Natural killer cell (primary cell): ENCODE measurements around the gene WDFY4. TPM values are rescaled to one million over a fixed set of nuclear protein-coding genes. Genes with fewer than 3 reads are reported as not detected.

Experiments used
- ATAC-seq, 3 donors: fragments of 150-1000 bp in 2 of 3; fragments of 200-7000 bp in 1 of 3; cut with Tn5 transposase; 1 replicate in 1 of 3; 2 replicates in 2 of 3; pipeline ENCODE4 v1.10.0; 2021; ENCODE audit warnings: mild to moderate bottlenecking in 2 of 3, moderate library complexity in 2 of 3
- DNase-seq, 2 donors: peaks; one replicate each; pipeline versions ENCODE4 v3.0.0 to v3.0.0-alpha.2; 2013 to 2021; ENCODE audit warnings: mixed read lengths in 1 of 2
- H3K27ac ChIP-seq: one replicate; pipeline ENCODE4 v1.5.1; 2013; ENCODE audit warnings: mild to moderate bottlenecking, low read length
- H3K27me3 ChIP-seq: one replicate; pipeline ENCODE4 v1.6.1; 2013; ENCODE audit warnings: low read length; ENCODE audit not compliant: control insufficient read depth, insufficient read depth
- H3K36me3 ChIP-seq: one replicate; pipeline ENCODE4 v1.6.1; 2013; ENCODE audit warnings: low read length; ENCODE audit not compliant: control insufficient read depth, insufficient read depth
- H3K4me1 ChIP-seq: one replicate; pipeline ENCODE4 v1.6.1; 2013; ENCODE audit warnings: low read length; ENCODE audit not compliant: control insufficient read depth, insufficient read depth
- H3K4me3 ChIP-seq: one replicate; pipeline ENCODE4 v1.5.1; 2013; ENCODE audit warnings: low read length
- H3K9me3 ChIP-seq: one replicate; pipeline ENCODE4 v1.6.1; 2013; ENCODE audit warnings: low read length; ENCODE audit not compliant: control insufficient read depth, insufficient read depth
- H3K27ac Mint-ChIP-seq, 2 donors: one replicate each; pipeline ENCODE4 v1.8.0; 2022; ENCODE audit warnings: mild to moderate bottlenecking in 2 of 2, mixed read lengths in 2 of 2, moderate library complexity in 1 of 2
- H3K27me3 Mint-ChIP-seq, 2 donors: one replicate each; pipeline ENCODE4 v1.8.0; 2022; ENCODE audit warnings: low read depth in 2 of 2, mixed read lengths in 2 of 2
- H3K36me3 Mint-ChIP-seq: one replicate; pipeline ENCODE4 v1.8.0; 2022; ENCODE audit warnings: mixed read lengths
- H3K4me1 Mint-ChIP-seq, 2 donors: one replicate each; pipeline ENCODE4 v1.8.0; 2022; ENCODE audit warnings: mixed read lengths in 2 of 2
- H3K4me3 Mint-ChIP-seq: one replicate; pipeline ENCODE4 v1.8.0; 2022; ENCODE audit warnings: mild to moderate bottlenecking, moderate library complexity, mixed read lengths
- H3K9me3 Mint-ChIP-seq, 2 donors: one replicate each; pipeline ENCODE4 v1.8.0; 2022; ENCODE audit warnings: mixed read lengths in 2 of 2
- WGBS: methylation state at CpG from one replicate; pipeline ENCODE4 v1.1.7; 2013; ENCODE audit warnings: missing lambda C conversion rate; ENCODE audit not compliant: insufficient coverage; 5-methylcytosine and 5-hydroxymethylcytosine counted together
- intact Hi-C: fragments of 100-400 bp; cut with micrococcal nuclease; formaldehyde crosslinking; loops from one replicate; pipeline ENCODE4 v1.14.2; 2022
- total RNA-seq, 4 donors: library from RNA; stranded (reverse); fragments of 120-200 nt in 1 of 4; gene quantifications; one replicate each; pipeline versions ENCODE4 v1.2.3 to v1.2.4, GENCODE V29; 2013 to 2022
- TF ChIP-seq, protein P1 (sequence below): fragments of 200-600 bp; IDR thresholded peaks from one replicate; pipeline ENCODE4 v1.8.0; 2022; ENCODE audit warnings: antibody characterized with exemption

WDFY4 gene
- total RNA-seq, 3 donors from 2014 or later (not counting 1 experiment from before 2014, with no cell fraction given), result 1.7 to 8.4 (median 3.5) TPM

DNA sequence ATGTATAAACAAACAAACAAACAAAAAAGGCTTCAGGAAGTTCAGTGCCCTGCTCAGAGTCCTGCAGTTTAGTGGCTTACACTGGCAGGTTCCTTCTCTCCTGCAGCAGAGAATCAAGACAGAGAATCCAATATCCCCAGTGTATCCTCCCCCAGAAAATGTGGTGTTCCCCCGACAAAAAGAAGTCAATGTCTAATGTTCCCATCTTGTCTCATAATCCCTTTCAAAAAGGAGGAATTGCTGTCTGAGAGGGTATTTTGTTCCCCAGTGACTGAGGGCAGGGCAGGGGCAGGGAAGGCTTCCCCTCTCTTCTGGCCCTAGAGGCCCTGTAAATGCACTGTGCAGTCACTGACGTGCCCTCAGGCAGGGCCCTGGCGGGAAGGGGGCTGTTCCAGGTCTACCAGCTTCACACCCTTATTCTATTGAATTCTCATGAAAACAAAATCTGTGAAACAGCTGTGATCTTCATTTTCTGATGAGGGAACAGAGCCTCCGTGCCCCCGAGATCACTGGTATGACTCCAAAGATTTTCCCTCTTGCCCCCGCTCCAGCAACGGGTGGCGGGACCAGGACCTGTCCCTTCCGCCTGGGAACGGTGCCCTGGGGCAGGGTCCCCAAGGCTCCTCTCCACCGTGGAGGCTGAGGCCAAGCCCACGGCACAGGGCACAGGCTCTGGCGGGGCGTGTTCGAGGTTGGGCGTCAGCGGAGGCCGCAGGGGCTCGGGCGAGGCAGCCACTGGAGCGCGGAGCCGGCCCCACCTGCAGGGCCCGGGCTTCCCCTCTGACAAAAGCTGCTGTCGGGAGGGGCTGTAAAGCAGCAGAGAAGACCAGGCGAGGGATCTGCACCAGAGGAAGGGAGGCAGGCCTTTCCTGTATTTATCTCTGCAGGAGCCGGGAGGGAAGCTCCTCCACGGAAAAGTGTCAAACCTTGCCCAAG lies 13.4 kb upstream of the WDFY4 start:
- intact Hi-C loops, result no loop called here
- H3K27ac Mint-ChIP-seq, result no peak overlapping the region
- 66% methylated on average over 28 of the region's 28 CpGs for WGBS
- no peaks in the 10 kb centered on the region for H3K36me3 ChIP-seq
- H3K27ac ChIP-seq, result peak overlapping the region; percentile 98
- H3K4me1 Mint-ChIP-seq, result no peaks in the 10 kb centered on the region
- no peaks in the 10 kb centered on the region for H3K9me3 Mint-ChIP-seq
- H3K4me1 ChIP-seq, result peaks cover 11% of the 10 kb centered on the region
- no peaks in the 10 kb centered on the region for H3K9me3 ChIP-seq
- peak in 2 of 3 donors; percentile 21 to 43 for ATAC-seq
- H3K4me3 Mint-ChIP-seq, result no peak overlapping the region
- no peaks in the 10 kb centered on the region for H3K36me3 Mint-ChIP-seq
- H3K27me3 Mint-ChIP-seq, result no peaks in the 10 kb centered on the region
- H3K27me3 ChIP-seq, result no peaks in the 10 kb centered on the region
- no peak for DNase-seq
- TF ChIP-seq, protein P1, sequence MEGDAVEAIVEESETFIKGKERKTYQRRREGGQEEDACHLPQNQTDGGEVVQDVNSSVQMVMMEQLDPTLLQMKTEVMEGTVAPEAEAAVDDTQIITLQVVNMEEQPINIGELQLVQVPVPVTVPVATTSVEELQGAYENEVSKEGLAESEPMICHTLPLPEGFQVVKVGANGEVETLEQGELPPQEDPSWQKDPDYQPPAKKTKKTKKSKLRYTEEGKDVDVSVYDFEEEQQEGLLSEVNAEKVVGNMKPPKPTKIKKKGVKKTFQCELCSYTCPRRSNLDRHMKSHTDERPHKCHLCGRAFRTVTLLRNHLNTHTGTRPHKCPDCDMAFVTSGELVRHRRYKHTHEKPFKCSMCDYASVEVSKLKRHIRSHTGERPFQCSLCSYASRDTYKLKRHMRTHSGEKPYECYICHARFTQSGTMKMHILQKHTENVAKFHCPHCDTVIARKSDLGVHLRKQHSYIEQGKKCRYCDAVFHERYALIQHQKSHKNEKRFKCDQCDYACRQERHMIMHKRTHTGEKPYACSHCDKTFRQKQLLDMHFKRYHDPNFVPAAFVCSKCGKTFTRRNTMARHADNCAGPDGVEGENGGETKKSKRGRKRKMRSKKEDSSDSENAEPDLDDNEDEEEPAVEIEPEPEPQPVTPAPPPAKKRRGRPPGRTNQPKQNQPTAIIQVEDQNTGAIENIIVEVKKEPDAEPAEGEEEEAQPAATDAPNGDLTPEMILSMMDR, result no peak
- no peak overlapping the region for H3K4me3 ChIP-seq

DNA sequence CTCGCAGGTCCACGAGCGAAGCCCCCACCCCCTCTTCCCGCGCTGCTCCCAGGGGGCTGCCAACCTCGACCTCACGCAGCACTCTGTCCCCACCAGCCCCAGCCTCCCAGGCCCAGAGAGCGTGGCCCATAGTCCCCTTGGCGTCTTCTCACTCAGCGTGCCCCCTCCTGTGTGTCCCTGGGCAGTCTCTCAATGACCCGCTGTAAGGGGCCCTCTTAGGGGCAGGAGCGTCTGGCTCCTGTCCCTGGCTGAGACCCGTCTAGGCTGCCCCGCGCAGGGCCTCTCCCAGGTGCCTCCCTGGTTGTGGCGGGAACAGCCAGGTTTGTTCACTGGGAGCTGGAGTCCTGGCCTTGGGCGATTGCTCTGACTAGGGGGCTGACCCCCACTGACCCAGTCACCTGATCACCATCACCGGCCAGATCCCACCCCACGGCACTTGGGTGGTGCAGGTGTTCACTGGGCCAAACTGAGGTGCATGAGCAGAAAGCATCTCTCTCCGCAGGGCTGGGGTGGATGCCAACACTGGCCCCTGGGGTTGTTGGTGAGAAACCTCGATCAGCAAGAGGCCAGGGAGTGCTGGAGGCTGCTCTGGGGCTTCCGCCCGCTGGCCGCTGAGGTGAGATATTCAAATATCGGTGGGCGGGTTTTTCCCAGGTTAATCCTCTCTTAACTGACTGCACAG lies 12.6 kb upstream of the WDFY4 start:
- ATAC-seq (no peak), DNase-seq (no peak)
- no peak overlapping the region for H3K4me3 Mint-ChIP-seq
- TF ChIP-seq, protein P1, result no peak
- Histone ChIP-seq H3K9me3 (no peaks in the 10 kb centered on the region), H3K4me1 (peaks cover 11% of the 10 kb centered on the region), H3K27me3 (no peaks in the 10 kb centered on the region), H3K27ac (peak overlapping the region; percentile 98), H3K4me3 (no peak overlapping the region), H3K36me3 (no peaks in the 10 kb centered on the region)
- no peaks in the 10 kb centered on the region for H3K27me3 Mint-ChIP-seq
- intact Hi-C loops, result no loop called here
- no peak overlapping the region for H3K27ac Mint-ChIP-seq
- 74% methylated on average over 26 of the region's 26 CpGs for WGBS
- H3K36me3 Mint-ChIP-seq, result no peaks in the 10 kb centered on the region
- no peaks in the 10 kb centered on the region for H3K9me3 Mint-ChIP-seq
- H3K4me1 Mint-ChIP-seq, result no peaks in the 10 kb centered on the region

DNA sequence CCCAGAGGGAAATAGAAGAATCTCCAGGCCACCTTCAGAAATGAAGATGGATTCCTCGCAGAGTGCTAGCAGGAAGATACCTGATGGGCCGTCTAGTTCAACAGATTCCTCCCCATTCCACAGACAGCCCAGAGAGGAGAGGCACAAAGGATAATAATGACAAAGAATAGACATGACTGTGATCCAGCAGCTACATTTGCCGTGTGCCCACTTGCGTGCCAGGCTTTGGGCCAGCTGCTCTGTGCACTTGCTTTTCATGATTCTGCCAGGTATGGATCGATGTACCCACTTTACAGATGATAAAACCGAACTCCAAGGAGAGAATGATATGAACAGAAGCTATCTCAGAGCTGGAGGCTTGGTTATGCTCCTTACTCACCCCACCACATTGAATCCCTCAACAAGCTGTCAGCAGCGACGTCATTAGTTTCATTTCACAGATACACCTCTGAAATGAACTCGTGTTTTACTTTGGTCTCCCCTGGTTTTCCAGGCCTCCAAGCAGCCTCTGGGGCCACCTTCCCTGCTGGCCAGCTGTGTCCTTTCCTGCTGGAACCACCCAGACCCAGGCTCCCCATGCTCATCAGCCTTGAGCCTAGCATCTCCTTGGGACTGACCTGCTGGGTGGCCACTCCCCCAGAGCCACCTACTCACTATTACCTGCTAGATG lies 11.9 kb upstream of the WDFY4 start:
- no peaks in the 10 kb centered on the region for H3K27me3 Mint-ChIP-seq
- H3K4me1 Mint-ChIP-seq, result no peaks in the 10 kb centered on the region
- no peaks in the 10 kb centered on the region for H3K27me3 ChIP-seq
- WGBS, result 82% methylated on average over 9 of the region's 9 CpGs
- H3K9me3 ChIP-seq, result no peaks in the 10 kb centered on the region
- H3K9me3 Mint-ChIP-seq, result no peaks in the 10 kb centered on the region
- intact Hi-C loops, result no loop called here
- H3K4me3 ChIP-seq, result no peak overlapping the region
- no peak for DNase-seq
- TF ChIP-seq, protein P1, result no peak
- H3K4me3 Mint-ChIP-seq, result no peak overlapping the region
- no peak for ATAC-seq
- H3K27ac ChIP-seq, result peak overlapping the region; percentile 98
- H3K27ac Mint-ChIP-seq, result no peak overlapping the region
- peaks cover 11% of the 10 kb centered on the region for H3K4me1 ChIP-seq
- H3K36me3 Mint-ChIP-seq, result no peaks in the 10 kb centered on the region
- H3K36me3 ChIP-seq, result no peaks in the 10 kb centered on the region
